Measurements from ENCODE around the gene ASIC5.

The ASIC5 gene

GRCh38 chr4:155883895-155884294 is 17.8 kb upstream of the ASIC5 start:
- no peak overlapping the region for H3K4me3 ChIP-seq (ENCODE audit: low read depth in 1 of 5, low read length in 5 of 5)
- H3K27ac ChIP-seq (ENCODE audit: low read depth, low read length), result no peak overlapping the region
- H3K4me1 ChIP-seq (ENCODE audit: control insufficient read depth in 5 of 5, insufficient read depth in 5 of 5, low read length in 5 of 5), result no peaks in the 10 kb centered on the region
- H3K9me3 ChIP-seq (ENCODE audit: control insufficient read depth in 5 of 5, low read length in 5 of 5), result no peaks in the 10 kb centered on the region
- H3K27me3 ChIP-seq (ENCODE audit: control insufficient read depth in 5 of 5, insufficient read depth in 4 of 5, low read length in 5 of 5), result no peaks in the 10 kb centered on the region
- no peaks in the 10 kb centered on the region for H3K36me3 ChIP-seq (ENCODE audit: control insufficient read depth in 5 of 5, insufficient read depth in 5 of 5, low read length in 5 of 5)
- H3K9ac ChIP-seq (ENCODE audit: low read length in 5 of 5), result no peak overlapping the region

GRCh38 chr4:155881555-155881954 is 15.5 kb upstream of the ASIC5 start:
- H3K27ac ChIP-seq (ENCODE audit: low read depth, low read length), result no peak overlapping the region
- no peak overlapping the region for H3K9ac ChIP-seq (ENCODE audit: low read length in 5 of 5)

GRCh38 chr4:155879767-155880166 is 13.7 kb upstream of the ASIC5 start:
- H3K4me3 ChIP-seq (ENCODE audit: low read depth in 1 of 5, low read length in 5 of 5), result no peak overlapping the region
- no peaks in the 10 kb centered on the region for H3K27me3 ChIP-seq (ENCODE audit: control insufficient read depth in 5 of 5, insufficient read depth in 4 of 5, low read length in 5 of 5)
- no peak overlapping the region for H3K9ac ChIP-seq (ENCODE audit: low read length in 5 of 5)

More at GRCh38 chr4:155881555-155881954, 15.5 kb upstream of the ASIC5 start:
- Histone ChIP-seq H3K36me3 (ENCODE audit: control insufficient read depth in 5 of 5, insufficient read depth in 5 of 5, low read length in 5 of 5) (no peaks in the 10 kb centered on the region), H3K9me3 (ENCODE audit: control insufficient read depth in 5 of 5, low read length in 5 of 5) (peaks cover 0 to 5% (median 2%) of the 10 kb centered on the region in 5 donors), H3K4me1 (ENCODE audit: control insufficient read depth in 5 of 5, insufficient read depth in 5 of 5, low read length in 5 of 5) (no peaks in the 10 kb centered on the region), H3K27me3 (ENCODE audit: control insufficient read depth in 5 of 5, insufficient read depth in 4 of 5, low read length in 5 of 5) (no peaks in the 10 kb centered on the region), H3K4me3 (ENCODE audit: low read depth in 1 of 5, low read length in 5 of 5) (no peak overlapping the region)

GRCh38 chr4:155878611-155879010 is 12.5 kb upstream of the ASIC5 start:
- H3K9me3 ChIP-seq (ENCODE audit: control insufficient read depth in 5 of 5, low read length in 5 of 5), result peaks cover 1 to 14% (median 5%) of the 10 kb centered on the region in 5 donors
- no peak overlapping the region for H3K27ac ChIP-seq (ENCODE audit: low read depth, low read length)
- no peaks in the 10 kb centered on the region for H3K4me1 ChIP-seq (ENCODE audit: control insufficient read depth in 5 of 5, insufficient read depth in 5 of 5, low read length in 5 of 5)
- H3K9ac ChIP-seq (ENCODE audit: low read length in 5 of 5), result no peak overlapping the region
- no peaks in the 10 kb centered on the region for H3K36me3 ChIP-seq (ENCODE audit: control insufficient read depth in 5 of 5, insufficient read depth in 5 of 5, low read length in 5 of 5)
- no peaks in the 10 kb centered on the region for H3K27me3 ChIP-seq (ENCODE audit: control insufficient read depth in 5 of 5, insufficient read depth in 4 of 5, low read length in 5 of 5)
- H3K4me3 ChIP-seq (ENCODE audit: low read depth in 1 of 5, low read length in 5 of 5), result no peak overlapping the region

More at GRCh38 chr4:155879767-155880166, 13.7 kb upstream of the ASIC5 start:
- H3K27ac ChIP-seq (ENCODE audit: low read depth, low read length), result no peak overlapping the region
- no peaks in the 10 kb centered on the region for H3K36me3 ChIP-seq (ENCODE audit: control insufficient read depth in 5 of 5, insufficient read depth in 5 of 5, low read length in 5 of 5)
- H3K4me1 ChIP-seq (ENCODE audit: control insufficient read depth in 5 of 5, insufficient read depth in 5 of 5, low read length in 5 of 5), result no peaks in the 10 kb centered on the region
- H3K9me3 ChIP-seq (ENCODE audit: control insufficient read depth in 5 of 5, low read length in 5 of 5), result peaks cover 0 to 9% (median 5%) of the 10 kb centered on the region in 5 donors

- H3K9me3 ChIP-seq (ENCODE audit: control insufficient read depth in 5 of 5, low read length in 5 of 5), result peaks cover 2 to 18% (median 5%) of the 10 kb centered on the region in 5 donors
- H3K9ac ChIP-seq (ENCODE audit: low read length in 5 of 5), result no peak overlapping the region
- no peaks in the 10 kb centered on the region for H3K27me3 ChIP-seq (ENCODE audit: control insufficient read depth in 5 of 5, insufficient read depth in 4 of 5, low read length in 5 of 5)
- H3K36me3 ChIP-seq (ENCODE audit: control insufficient read depth in 5 of 5, insufficient read depth in 5 of 5, low read length in 5 of 5), result no peaks in the 10 kb centered on the region
- no peak overlapping the region for H3K27ac ChIP-seq (ENCODE audit: low read depth, low read length)
- H3K4me1 ChIP-seq (ENCODE audit: control insufficient read depth in 5 of 5, insufficient read depth in 5 of 5, low read length in 5 of 5), result no peaks in the 10 kb centered on the region
- no peak overlapping the region for H3K4me3 ChIP-seq (ENCODE audit: low read depth in 1 of 5, low read length in 5 of 5)
Measured at GRCh38 chr4:155877971-155878370, 11.9 kb upstream of the ASIC5 start.

- H3K27ac ChIP-seq (ENCODE audit: low read depth, low read length), result no peak overlapping the region
- no peak overlapping the region for H3K9ac ChIP-seq (ENCODE audit: low read length in 5 of 5)
- no peaks in the 10 kb centered on the region for H3K4me1 ChIP-seq (ENCODE audit: control insufficient read depth in 5 of 5, insufficient read depth in 5 of 5, low read length in 5 of 5)
- no peaks in the 10 kb centered on the region for H3K27me3 ChIP-seq (ENCODE audit: control insufficient read depth in 5 of 5, insufficient read depth in 4 of 5, low read length in 5 of 5)
- H3K36me3 ChIP-seq (ENCODE audit: control insufficient read depth in 5 of 5, insufficient read depth in 5 of 5, low read length in 5 of 5), result no peaks in the 10 kb centered on the region
- H3K9me3 ChIP-seq (ENCODE audit: control insufficient read depth in 5 of 5, low read length in 5 of 5), result peaks cover 2 to 18% (median 5%) of the 10 kb centered on the region in 5 donors
- no peak overlapping the region for H3K4me3 ChIP-seq (ENCODE audit: low read depth in 1 of 5, low read length in 5 of 5)
Measured at GRCh38 chr4:155875878-155876277, 9.8 kb upstream of the ASIC5 start.

GRCh38 chr4:155855897-155856296 is 10.2 kb downstream of the ASIC5 start:
- Histone ChIP-seq H3K27me3 (ENCODE audit: control insufficient read depth in 5 of 5, insufficient read depth in 4 of 5, low read length in 5 of 5) (no peaks in the 10 kb centered on the region), H3K36me3 (ENCODE audit: control insufficient read depth in 5 of 5, insufficient read depth in 5 of 5, low read length in 5 of 5) (no peaks in the 10 kb centered on the region), H3K4me3 (ENCODE audit: low read depth in 1 of 5, low read length in 5 of 5) (no peak overlapping the region), H3K27ac (ENCODE audit: low read depth, low read length) (no peak overlapping the region), H3K4me1 (ENCODE audit: control insufficient read depth in 5 of 5, insufficient read depth in 5 of 5, low read length in 5 of 5) (no peaks in the 10 kb centered on the region), H3K9ac (ENCODE audit: low read length in 5 of 5) (no peak overlapping the region), H3K9me3 (ENCODE audit: control insufficient read depth in 5 of 5, low read length in 5 of 5) (no peaks in the 10 kb centered on the region)

GRCh38 chr4:155854582-155855226 is 11.4 kb downstream of the ASIC5 start:
- Histone ChIP-seq H3K27me3 (ENCODE audit: control insufficient read depth in 5 of 5, insufficient read depth in 4 of 5, low read length in 5 of 5) (no peaks in the 10 kb centered on the region), H3K9ac (ENCODE audit: low read length in 5 of 5) (no peak overlapping the region), H3K4me3 (ENCODE audit: low read depth in 1 of 5, low read length in 5 of 5) (no peak overlapping the region), H3K4me1 (ENCODE audit: control insufficient read depth in 5 of 5, insufficient read depth in 5 of 5, low read length in 5 of 5) (no peaks in the 10 kb centered on the region), H3K27ac (ENCODE audit: low read depth, low read length) (no peak overlapping the region), H3K36me3 (ENCODE audit: control insufficient read depth in 5 of 5, insufficient read depth in 5 of 5, low read length in 5 of 5) (no peaks in the 10 kb centered on the region), H3K9me3 (ENCODE audit: control insufficient read depth in 5 of 5, low read length in 5 of 5) (no peaks in the 10 kb centered on the region)

GRCh38 chr4:155853189-155853588 is 12.9 kb downstream of the ASIC5 start:
- Histone ChIP-seq H3K9me3 (ENCODE audit: control insufficient read depth in 5 of 5, low read length in 5 of 5) (peaks cover 0 to 9% (median 0%) of the 10 kb centered on the region in 5 donors), H3K36me3 (ENCODE audit: control insufficient read depth in 5 of 5, insufficient read depth in 5 of 5, low read length in 5 of 5) (no peaks in the 10 kb centered on the region), H3K27ac (ENCODE audit: low read depth, low read length) (no peak overlapping the region), H3K4me1 (ENCODE audit: control insufficient read depth in 5 of 5, insufficient read depth in 5 of 5, low read length in 5 of 5) (no peaks in the 10 kb centered on the region), H3K9ac (ENCODE audit: low read length in 5 of 5) (no peak overlapping the region), H3K4me3 (ENCODE audit: low read depth in 1 of 5, low read length in 5 of 5) (no peak overlapping the region), H3K27me3 (ENCODE audit: control insufficient read depth in 5 of 5, insufficient read depth in 4 of 5, low read length in 5 of 5) (no peaks in the 10 kb centered on the region)

- H3K4me3 ChIP-seq (ENCODE audit: low read depth in 1 of 5, low read length in 5 of 5), result no peak overlapping the region
- H3K36me3 ChIP-seq (ENCODE audit: control insufficient read depth in 5 of 5, insufficient read depth in 5 of 5, low read length in 5 of 5), result no peaks in the 10 kb centered on the region
- H3K9me3 ChIP-seq (ENCODE audit: control insufficient read depth in 5 of 5, low read length in 5 of 5), result peaks cover 0 to 10% (median 0%) of the 10 kb centered on the region in 5 donors
- H3K4me1 ChIP-seq (ENCODE audit: control insufficient read depth in 5 of 5, insufficient read depth in 5 of 5, low read length in 5 of 5), result no peaks in the 10 kb centered on the region
- no peaks in the 10 kb centered on the region for H3K27me3 ChIP-seq (ENCODE audit: control insufficient read depth in 5 of 5, insufficient read depth in 4 of 5, low read length in 5 of 5)
- no peak overlapping the region for H3K27ac ChIP-seq (ENCODE audit: low read depth, low read length)
- H3K9ac ChIP-seq (ENCODE audit: low read length in 5 of 5), result no peak overlapping the region
Measured at GRCh38 chr4:155849042-155849441, 17.0 kb downstream of the ASIC5 start.
